Glutamatergic neuron (in vitro differentiated cells): Measurements from ENCODE around the gene SLC35F3. TPM values are rescaled to one million over a fixed set of nuclear protein-coding genes. Genes with fewer than 3 reads are reported as not detected.
"Not testable (repeated sequence)": the region's sequence is repeated elsewhere in the genome, so short reads cannot be mapped to it uniquely, and the experiment has no call there.

ENCODE experiments used
- DNase-seq: peaks from one replicate; pipeline ENCODE4 v3.0.0; 2022
- H3K27ac Mint-ChIP-seq: one replicate; pipeline ENCODE4 v1.8.0; 2020; ENCODE audit warnings: mild to moderate bottlenecking, mixed read lengths, inconsistent platforms; ENCODE audit not compliant: unreplicated experiment
- H3K27me3 Mint-ChIP-seq: one replicate; pipeline ENCODE4 v1.8.0; 2020; ENCODE audit warnings: mild to moderate bottlenecking, moderate library complexity, mixed read lengths, inconsistent platforms; ENCODE audit not compliant: unreplicated experiment
- H3K36me3 Mint-ChIP-seq: one replicate; pipeline ENCODE4 v1.8.0; 2020; ENCODE audit warnings: mild to moderate bottlenecking, mixed read lengths, inconsistent platforms; ENCODE audit not compliant: unreplicated experiment
- H3K4me1 Mint-ChIP-seq: one replicate; pipeline ENCODE4 v1.8.0; 2020; ENCODE audit warnings: mild to moderate bottlenecking, low read depth, mixed read lengths, inconsistent platforms; ENCODE audit not compliant: unreplicated experiment
- H3K4me3 Mint-ChIP-seq: one replicate; pipeline ENCODE4 v1.8.0; 2020; ENCODE audit warnings: mild to moderate bottlenecking, mixed read lengths, inconsistent platforms; ENCODE audit not compliant: unreplicated experiment
- H3K9me3 Mint-ChIP-seq: one replicate; pipeline ENCODE4 v1.8.0; 2020; ENCODE audit warnings: mild to moderate bottlenecking, moderate library complexity, mixed read lengths, inconsistent platforms; ENCODE audit not compliant: unreplicated experiment
- CTCF ChIP-seq: fragments of 200-600 bp; sonication (generic); IDR thresholded peaks from one replicate; pipeline ENCODE4 v1.5.0; 2021; ENCODE audit not compliant: partially characterized antibody, unreplicated experiment
- total RNA-seq: library from RNA; stranded (reverse); fragmentation: NEBNext Ultra II Directional; extraction: Animal tissue kit (Norgen Biotek cat#: 25700); gene quantifications from one replicate; pipeline ENCODE4 v1.2.1, GENCODE V29; 2021; ENCODE audit not compliant: unreplicated experiment

Gene SLC35F3
- total RNA-seq, 1 donor from 2014 or later = 0.98 TPM

- no peaks in the 10 kb centered on the region for H3K4me1 Mint-ChIP-seq
- no peak overlapping the region for H3K27ac Mint-ChIP-seq
- DNase-seq = no peak
- H3K4me3 Mint-ChIP-seq = no peak overlapping the region
- peaks cover 4% of the 10 kb centered on the region for H3K27me3 Mint-ChIP-seq
- H3K9me3 Mint-ChIP-seq = peaks cover 8% of the 10 kb centered on the region
- no peak for TF ChIP-seq CTCF
- H3K36me3 Mint-ChIP-seq = peaks cover 13% of the 10 kb centered on the region
Measured at GRCh38 chr1:234208791-234209190, 304.3 kb downstream of the SLC35F3 start.

DNA sequence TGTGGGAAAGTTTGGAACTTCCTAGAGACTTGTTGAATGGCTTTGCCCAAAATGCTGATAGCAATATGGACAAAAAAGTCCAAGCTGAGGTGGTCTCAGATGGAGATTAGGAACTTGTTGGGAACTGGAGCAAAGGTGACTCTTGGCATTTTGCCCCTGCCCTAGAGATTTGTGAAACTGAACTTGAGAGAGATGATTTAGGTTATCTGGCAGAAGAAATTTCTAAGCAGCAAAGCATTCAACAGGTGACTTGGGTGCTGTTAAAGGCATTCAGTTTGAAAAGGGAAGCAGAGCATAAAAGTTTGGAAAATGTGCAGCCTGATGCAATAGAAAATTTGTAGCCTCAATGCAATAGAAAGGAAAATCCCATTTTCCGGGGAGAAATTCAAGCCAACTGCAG, 306.0 kb downstream of the SLC35F3 start:
- not testable (repeated sequence) for H3K4me3 Mint-ChIP-seq, H3K4me1 Mint-ChIP-seq, H3K9me3 Mint-ChIP-seq, DNase-seq, H3K27ac Mint-ChIP-seq, H3K27me3 Mint-ChIP-seq
- H3K36me3 Mint-ChIP-seq = peaks cover 13% of the 10 kb centered on the region

GRCh38 chr1:234211855-234212254, 307.4 kb downstream of the SLC35F3 start:
- Mint-ChIP-seq H3K27me3 (peaks cover 11% of the 10 kb centered on the region), H3K9me3 (peaks cover 12% of the 10 kb centered on the region), H3K36me3 (peaks cover 13% of the 10 kb centered on the region)
- H3K4me3 Mint-ChIP-seq, H3K4me1 Mint-ChIP-seq, H3K27ac Mint-ChIP-seq, DNase-seq: not testable (repeated sequence)

DNA sequence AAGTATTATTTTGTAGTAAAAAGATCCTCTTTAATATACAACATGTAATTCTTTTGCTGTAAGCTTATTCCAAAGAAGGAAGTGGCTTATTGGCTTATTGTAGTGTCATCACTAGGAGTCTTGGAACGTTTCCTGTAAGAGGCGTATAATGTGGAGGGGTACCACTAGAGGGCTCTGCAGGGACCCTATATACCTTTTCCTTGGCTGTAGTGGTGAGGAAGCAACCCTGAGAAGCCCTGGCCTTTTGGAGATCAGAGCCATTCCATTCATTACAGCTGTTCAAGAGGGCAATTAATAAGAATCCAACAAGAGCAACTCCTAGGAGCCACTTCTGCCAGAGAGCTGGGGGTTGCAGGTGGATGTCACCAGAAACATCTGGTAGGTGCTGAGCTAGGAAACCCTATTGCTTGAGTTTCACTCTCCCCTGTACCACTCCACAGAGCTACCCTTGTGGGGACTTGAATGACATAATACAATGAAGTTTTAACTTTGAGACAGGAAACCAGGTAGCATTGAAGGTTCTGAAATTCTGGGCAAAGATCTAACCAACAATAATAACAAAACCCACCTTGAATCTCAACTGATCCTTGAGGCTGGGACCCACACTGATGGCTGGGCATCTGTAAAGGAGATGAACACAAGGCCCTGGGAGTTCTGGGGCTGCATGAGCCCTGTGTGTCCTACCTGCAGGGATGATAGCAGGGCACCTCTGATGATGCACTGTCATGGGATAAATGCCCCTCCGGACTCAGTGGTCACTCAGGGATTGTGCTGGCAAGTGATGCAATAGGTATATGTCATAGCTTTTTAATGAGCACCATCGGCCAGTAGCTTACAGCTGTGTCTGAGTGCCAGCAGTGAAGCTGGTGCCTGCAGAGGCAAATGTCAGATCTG, 308.5 kb downstream of the SLC35F3 start:
- Mint-ChIP-seq H3K27me3 (peaks cover 13% of the 10 kb centered on the region), H3K4me3 (peak overlapping the region; percentile 43), H3K4me1 (no peaks in the 10 kb centered on the region), H3K36me3 (peaks cover 18% of the 10 kb centered on the region), H3K27ac (no peak overlapping the region), H3K9me3 (peaks cover 12% of the 10 kb centered on the region)
- no peak for DNase-seq
- peak; percentile 59 for TF ChIP-seq CTCF

GRCh38 chr1:234213658-234214128, 309.2 kb downstream of the SLC35F3 start:
- H3K27me3 Mint-ChIP-seq = peaks cover 13% of the 10 kb centered on the region
- no peak for DNase-seq
- no peak overlapping the region for H3K27ac Mint-ChIP-seq
- H3K4me1 Mint-ChIP-seq = no peaks in the 10 kb centered on the region
- peaks cover 18% of the 10 kb centered on the region for H3K36me3 Mint-ChIP-seq
- H3K4me3 Mint-ChIP-seq = peak overlapping the region; percentile 84
- peaks cover 12% of the 10 kb centered on the region for H3K9me3 Mint-ChIP-seq
- no peak for TF ChIP-seq CTCF
